Trophoblast cell (in vitro differentiated cells and primary cell): ENCODE data around the gene ENPP1.

Experiments used
- DNase-seq, 2 donors: peaks; one replicate each; pipeline ENCODE4 v3.0.0-alpha.2; 2016
- H2AFZ ChIP-seq: 2 replicates; pipeline ENCODE4 v1.6.1; 2013; ENCODE audit warnings: low read length, moderate library complexity, mild to moderate bottlenecking; ENCODE audit not compliant: insufficient read depth, poor library complexity
- H2AK5ac ChIP-seq: 2 replicates; pipeline ENCODE4 v1.6.1; 2013; ENCODE audit warnings: mild to moderate bottlenecking, low read length
- H2BK120ac ChIP-seq: 2 replicates; pipeline ENCODE4 v1.6.1; 2013; ENCODE audit warnings: low read length, mild to moderate bottlenecking, moderate library complexity; ENCODE audit not compliant: insufficient read depth, poor library complexity
- H2BK12ac ChIP-seq: 2 replicates; pipeline ENCODE4 v1.6.1; 2013; ENCODE audit warnings: mild to moderate bottlenecking, low read length, moderate library complexity
- H2BK5ac ChIP-seq: 2 replicates; pipeline ENCODE4 v1.6.1; 2013; ENCODE audit warnings: low read length, low read depth, moderate library complexity, mild to moderate bottlenecking; ENCODE audit not compliant: poor library complexity
- H3K14ac ChIP-seq: 2 replicates; pipeline ENCODE4 v1.6.1; 2013; ENCODE audit warnings: mild to moderate bottlenecking, low read length
- H3K18ac ChIP-seq: 2 replicates; pipeline ENCODE4 v1.6.1; 2013; ENCODE audit warnings: mild to moderate bottlenecking, low read length
- H3K23ac ChIP-seq: 2 replicates; pipeline ENCODE4 v1.6.1; 2013; ENCODE audit warnings: low read length
- H3K27ac ChIP-seq: 2 replicates; pipeline ENCODE4 v1.5.1; 2013; ENCODE audit warnings: low read depth, mild to moderate bottlenecking, inconsistent platforms, low read length, moderate library complexity
- H3K27me3 ChIP-seq: 2 replicates; pipeline ENCODE4 v1.6.1; 2013; ENCODE audit warnings: inconsistent platforms, mild to moderate bottlenecking, low read length, moderate library complexity; ENCODE audit not compliant: insufficient read depth
- H3K36me3 ChIP-seq, 2 experiments: 1 replicate in 1 of 2; 2 replicates in 1 of 2; pipeline ENCODE4 v1.6.1; 2013; ENCODE audit warnings: low read length in 2 of 2, mild to moderate bottlenecking in 2 of 2, moderate library complexity in 1 of 2; ENCODE audit not compliant: insufficient read depth in 2 of 2, control insufficient read depth in 1 of 2
- H3K4ac ChIP-seq: 2 replicates; pipeline ENCODE4 v1.6.1; 2013; ENCODE audit warnings: low read depth, mild to moderate bottlenecking, low read length, moderate library complexity
- H3K4me1 ChIP-seq, 2 experiments: 1 replicate in 1 of 2; 2 replicates in 1 of 2; pipeline ENCODE4 v1.6.1; 2013; ENCODE audit warnings: low read length in 2 of 2, mild to moderate bottlenecking in 2 of 2, moderate library complexity in 1 of 2; ENCODE audit not compliant: insufficient read depth in 2 of 2, control insufficient read depth in 1 of 2
- H3K4me2 ChIP-seq: 2 replicates; pipeline ENCODE4 v1.6.1; 2013; ENCODE audit warnings: inconsistent platforms, mild to moderate bottlenecking, low read length, moderate library complexity
- H3K4me3 ChIP-seq: 2 replicates; pipeline ENCODE4 v1.5.1; 2013; ENCODE audit warnings: mild to moderate bottlenecking, low read depth, low read length, inconsistent platforms
- H3K79me1 ChIP-seq: one replicate; pipeline ENCODE4 v1.6.1; 2013; ENCODE audit warnings: low read length
- H3K79me2 ChIP-seq: 2 replicates; pipeline ENCODE4 v1.6.1; 2013; ENCODE audit warnings: low read length, mild to moderate bottlenecking; ENCODE audit not compliant: control insufficient read depth, insufficient read depth, poor library complexity
- H3K9ac ChIP-seq: 2 replicates; pipeline ENCODE4 v1.6.1; 2013; ENCODE audit warnings: mild to moderate bottlenecking, low read length
- H3K9me3 ChIP-seq: 2 replicates; pipeline ENCODE4 v1.6.1; 2013; ENCODE audit warnings: low read depth, mild to moderate bottlenecking, control low read depth, inconsistent platforms, low read length; ENCODE audit not compliant: insufficient read depth
- H4K12ac ChIP-seq: 2 replicates; pipeline ENCODE4 v1.6.1; 2013; ENCODE audit warnings: low read depth, mild to moderate bottlenecking, low read length, moderate library complexity
- H4K8ac ChIP-seq: 2 replicates; pipeline ENCODE4 v1.6.1; 2013; ENCODE audit warnings: low read depth, mild to moderate bottlenecking, low read length, moderate library complexity
- H4K91ac ChIP-seq: one replicate; pipeline ENCODE4 v1.6.1; 2013; ENCODE audit warnings: low read depth, mild to moderate bottlenecking, low read length, moderate library complexity
- WGBS: extraction: QIAGEN DNeasy Blood & Tissue Kit; methylation state at CpG from one replicate; pipeline ENCODE4 v1.1.7; 2013; ENCODE audit warnings: missing lambda C conversion rate; ENCODE audit not compliant: insufficient read length, insufficient coverage; ENCODE audit errors: extremely low coverage; 5-methylcytosine and 5-hydroxymethylcytosine counted together

ENPP1 gene

GRCh38 chr6:131931063-131931750 is 123.4 kb downstream of the ENPP1 start:
- Histone ChIP-seq H3K4ac (no peak overlapping the region), H3K79me1 (no peaks in the 10 kb centered on the region), H2BK120ac (no peak overlapping the region), H4K12ac (no peak overlapping the region), H3K9ac (no peak overlapping the region), H3K36me3 (no peaks in the 10 kb centered on the region), H3K27ac (no peak overlapping the region), H3K4me1 (no peaks in the 10 kb centered on the region), H3K4me2 (no peak overlapping the region), H2AFZ (no peak overlapping the region), H4K8ac (no peak overlapping the region), H2BK12ac (no peak overlapping the region), H2BK5ac (no peak overlapping the region), H3K9me3 (no peaks in the 10 kb centered on the region), H4K91ac (no peak overlapping the region), H3K27me3 (no peaks in the 10 kb centered on the region), H3K23ac (no peak overlapping the region), H3K79me2 (no peaks in the 10 kb centered on the region), H3K14ac (no peak overlapping the region), H2AK5ac (no peak overlapping the region), H3K18ac (no peak overlapping the region), H3K4me3 (no peak overlapping the region)
- no CpG with 5 or more reads among the region's 2 CpGs for WGBS
- no peak for DNase-seq

GRCh38 chr6:131936156-131936555 is 128.3 kb downstream of the ENPP1 start:
- Histone ChIP-seq H3K79me2 (no peaks in the 10 kb centered on the region), H3K4me3 (no peak overlapping the region), H2BK12ac (no peak overlapping the region), H3K4ac (no peak overlapping the region), H3K14ac (no peak overlapping the region), H2AK5ac (no peak overlapping the region), H3K23ac (no peak overlapping the region), H3K4me2 (no peak overlapping the region), H2BK120ac (no peak overlapping the region), H3K9ac (no peak overlapping the region), H3K36me3 (no peaks in the 10 kb centered on the region), H3K27ac (no peak overlapping the region), H3K18ac (no peak overlapping the region), H4K91ac (no peak overlapping the region), H2AFZ (no peak overlapping the region), H4K12ac (no peak overlapping the region), H3K9me3 (no peaks in the 10 kb centered on the region), H4K8ac (no peak overlapping the region), H3K79me1 (no peaks in the 10 kb centered on the region), H3K4me1 (no peaks in the 10 kb centered on the region), H2BK5ac (no peak overlapping the region), H3K27me3 (no peaks in the 10 kb centered on the region)
- no CpG with 5 or more reads among the region's 4 CpGs for WGBS
- peak in 1 of 2 donors; percentile 26 for DNase-seq

GRCh38 chr6:131937226-131937625 is 129.4 kb downstream of the ENPP1 start:
- no CpG with 5 or more reads among the region's 2 CpGs for WGBS

GRCh38 chr6:131937703-131938631 is 130.1 kb downstream of the ENPP1 start:
- Histone ChIP-seq H4K91ac (no peak overlapping the region), H2BK5ac (no peak overlapping the region), H2BK12ac (no peak overlapping the region), H2AFZ (no peak overlapping the region), H3K9me3 (no peaks in the 10 kb centered on the region), H3K18ac (no peak overlapping the region), H3K23ac (no peak overlapping the region), H2BK120ac (no peak overlapping the region), H4K12ac (no peak overlapping the region), H3K36me3 (no peaks in the 10 kb centered on the region), H2AK5ac (no peak overlapping the region), H3K14ac (no peak overlapping the region), H3K9ac (no peak overlapping the region), H3K4me1 (no peaks in the 10 kb centered on the region), H3K79me1 (no peaks in the 10 kb centered on the region), H3K4ac (no peak overlapping the region), H3K27me3 (no peaks in the 10 kb centered on the region), H3K4me3 (no peak overlapping the region), H3K27ac (no peak overlapping the region), H3K4me2 (no peak overlapping the region), H3K79me2 (no peaks in the 10 kb centered on the region), H4K8ac (no peak overlapping the region)
- WGBS, result no CpG with 5 or more reads among the region's 8 CpGs
- DNase-seq, result no peak

More at GRCh38 chr6:131937226-131937625, 129.4 kb downstream of the ENPP1 start:
- Histone ChIP-seq H2BK120ac (no peak overlapping the region), H3K27ac (no peak overlapping the region), H3K23ac (no peak overlapping the region), H3K4ac (no peak overlapping the region), H3K4me2 (no peak overlapping the region), H2AK5ac (no peak overlapping the region), H3K4me1 (no peaks in the 10 kb centered on the region), H2BK5ac (no peak overlapping the region), H3K36me3 (no peaks in the 10 kb centered on the region), H2AFZ (no peak overlapping the region), H4K8ac (no peak overlapping the region), H2BK12ac (no peak overlapping the region), H3K79me1 (no peaks in the 10 kb centered on the region), H3K4me3 (no peak overlapping the region), H4K91ac (no peak overlapping the region), H3K9me3 (no peaks in the 10 kb centered on the region), H3K9ac (no peak overlapping the region), H3K18ac (no peak overlapping the region), H3K79me2 (no peaks in the 10 kb centered on the region), H3K27me3 (no peaks in the 10 kb centered on the region), H4K12ac (no peak overlapping the region), H3K14ac (no peak overlapping the region)
- no peak for DNase-seq
